Thyroid gland (tissue), 4 donors: ENCODE data around the gene CHMP6. TPM values are rescaled to one million over a fixed set of nuclear protein-coding genes. Genes with fewer than 3 reads are reported as not detected.

Experiments used
- DNase-seq, 2 donors: peaks; one replicate each; pipeline ENCODE4 v3.0.0-alpha.2; 2019
- H3K27ac ChIP-seq, 3 donors: fragments of 200-600 bp; sonication (generic); 1 replicate in 2 of 3; 2 replicates in 1 of 3; pipeline ENCODE4 v1.5.1; 2016 to 2019; ENCODE audit warnings: mild to moderate bottlenecking in 1 of 3, moderate library complexity in 1 of 3
- H3K27me3 ChIP-seq: fragments of 200-600 bp; sonication (generic); one replicate; pipeline ENCODE4 v1.5.1; 2019
- H3K36me3 ChIP-seq, 2 donors: fragments of 200-600 bp; sonication (generic); one replicate each; pipeline ENCODE4 v1.5.1; 2016 to 2019
- H3K4me1 ChIP-seq, 2 donors: fragments of 200-600 bp; sonication (generic); one replicate each; pipeline ENCODE4 v1.5.1; 2017 to 2019
- H3K4me3 ChIP-seq, 3 donors: fragments of 200-600 bp; sonication (generic); replicated peaks in 1 of 3; 1 replicate in 2 of 3; 2 replicates in 1 of 3; pipeline ENCODE4 v1.5.1; 2016; ENCODE audit warnings: mild to moderate bottlenecking in 1 of 3
- H3K9me3 ChIP-seq: fragments of 200-600 bp; sonication (generic); one replicate; pipeline ENCODE4 v1.5.1; 2017
- POLR2A ChIP-seq, 2 donors: fragments of 450-650 bp; IDR thresholded peaks; one replicate each; pipeline ENCODE4 v1.6.1; 2017; ENCODE audit warnings: antibody characterized with exemption in 2 of 2, mild to moderate bottlenecking in 2 of 2, moderate library complexity in 1 of 2
- WGBS, 2 donors: methylation state at CpG; one replicate each; pipeline ENCODE4 v1.1.5; 2017; 5-methylcytosine and 5-hydroxymethylcytosine counted together
- intact Hi-C: fragments of 100-400 bp; cut with DNase I; formaldehyde crosslinking; loops from one replicate; pipeline ENCODE4 v1.15.1; 2023
- total RNA-seq, 4 donors: library from RNA; depleted of rRNA; stranded (reverse); fragments of >200 nt; gene quantifications; one replicate each; pipeline ENCODE4 v1.2.3, GENCODE V29; 2016
- TF ChIP-seq, protein P1 (sequence below), 6 experiments: fragments of 200-600 bp in 3 of 6; fragments of 450-650 bp in 3 of 6; sonication (generic) in 3 of 6; IDR thresholded peaks; one replicate each; pipeline ENCODE4 v1.5.1; 2016 to 2019; ENCODE audit warnings: antibody characterized with exemption in 6 of 6, mild to moderate bottlenecking in 2 of 6, inconsistent platforms in 1 of 6, moderate library complexity in 1 of 6

Gene CHMP6
- total RNA-seq, 4 donors from 2014 or later, result 19.5 to 37.8 (median 27.8) TPM

DNA sequence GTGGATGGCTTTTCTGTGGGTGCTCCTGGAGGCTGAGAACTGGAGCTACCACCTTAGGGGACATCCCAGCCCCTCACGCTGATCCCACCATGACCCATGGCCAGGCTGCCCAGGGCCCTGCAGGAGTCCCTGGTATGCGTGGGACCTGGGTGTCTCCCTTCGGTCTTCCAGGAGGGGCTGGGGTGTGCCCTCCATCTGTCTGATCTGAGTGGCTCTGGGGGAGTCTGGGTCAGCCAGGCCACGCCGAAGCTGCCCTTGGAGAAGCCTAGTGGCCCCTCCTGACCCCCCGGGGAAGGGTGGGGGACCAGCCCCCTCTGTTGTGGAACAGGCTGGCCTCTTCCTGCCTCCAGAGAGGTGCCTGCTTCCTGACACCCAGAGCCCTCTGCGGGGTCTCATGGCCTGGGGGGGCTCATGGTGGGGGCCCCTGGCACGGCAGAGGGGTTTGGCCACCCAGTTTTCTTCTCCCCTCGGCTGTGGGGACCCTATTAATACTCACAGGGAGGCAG lies 54.0 kb downstream of the CHMP6 start:
- intact Hi-C loops, result no loop called here
- no peak for TF ChIP-seq POLR2A (IDR thresholded peaks at IDR 0.05)
- TF ChIP-seq, protein P1, sequence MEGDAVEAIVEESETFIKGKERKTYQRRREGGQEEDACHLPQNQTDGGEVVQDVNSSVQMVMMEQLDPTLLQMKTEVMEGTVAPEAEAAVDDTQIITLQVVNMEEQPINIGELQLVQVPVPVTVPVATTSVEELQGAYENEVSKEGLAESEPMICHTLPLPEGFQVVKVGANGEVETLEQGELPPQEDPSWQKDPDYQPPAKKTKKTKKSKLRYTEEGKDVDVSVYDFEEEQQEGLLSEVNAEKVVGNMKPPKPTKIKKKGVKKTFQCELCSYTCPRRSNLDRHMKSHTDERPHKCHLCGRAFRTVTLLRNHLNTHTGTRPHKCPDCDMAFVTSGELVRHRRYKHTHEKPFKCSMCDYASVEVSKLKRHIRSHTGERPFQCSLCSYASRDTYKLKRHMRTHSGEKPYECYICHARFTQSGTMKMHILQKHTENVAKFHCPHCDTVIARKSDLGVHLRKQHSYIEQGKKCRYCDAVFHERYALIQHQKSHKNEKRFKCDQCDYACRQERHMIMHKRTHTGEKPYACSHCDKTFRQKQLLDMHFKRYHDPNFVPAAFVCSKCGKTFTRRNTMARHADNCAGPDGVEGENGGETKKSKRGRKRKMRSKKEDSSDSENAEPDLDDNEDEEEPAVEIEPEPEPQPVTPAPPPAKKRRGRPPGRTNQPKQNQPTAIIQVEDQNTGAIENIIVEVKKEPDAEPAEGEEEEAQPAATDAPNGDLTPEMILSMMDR (IDR thresholded peaks at IDR 0.05), result no peak

DNA sequence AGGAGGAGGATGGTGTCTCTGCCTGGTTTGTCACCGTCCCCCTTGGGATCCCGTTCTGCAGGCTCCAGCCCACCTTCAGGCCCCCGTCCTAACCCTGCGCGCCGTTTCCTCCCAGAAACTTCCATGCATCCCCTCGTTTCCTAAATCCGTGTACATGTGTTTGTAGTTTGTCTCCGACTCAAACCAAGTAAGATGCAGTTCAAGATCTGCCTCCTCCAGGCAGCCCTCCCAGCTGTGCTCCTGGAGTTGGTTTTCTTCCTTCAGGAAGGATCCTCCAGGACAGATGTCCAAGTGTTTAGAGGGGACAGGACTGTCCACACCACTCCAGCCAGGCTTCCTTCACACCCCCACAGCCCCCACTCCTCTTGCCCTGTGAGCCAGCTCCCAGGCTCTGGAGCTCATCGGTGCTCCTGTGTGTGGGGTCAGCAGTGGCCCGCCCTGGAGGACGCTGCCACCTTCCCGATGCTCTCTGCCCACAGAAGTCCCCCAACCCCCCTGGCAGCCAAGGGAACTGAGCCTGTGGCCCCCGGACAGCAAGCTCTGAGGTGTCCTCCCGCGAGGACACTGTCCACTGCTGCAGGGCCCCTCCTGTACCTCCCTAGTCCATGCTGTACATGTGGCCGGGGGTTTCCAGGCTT lies 54.6 kb downstream of the CHMP6 start:
- 86 to 91% methylated on average over 10 to 17 of the region's 17 CpGs for WGBS, 2 donors
- intact Hi-C loops, result no loop called here
- H3K4me3 ChIP-seq, result no peak overlapping the region
- H3K9me3 ChIP-seq, result no peaks in the 10 kb centered on the region
- TF ChIP-seq, protein P1 (IDR thresholded peaks at IDR 0.05), result no peak
- TF ChIP-seq POLR2A (IDR thresholded peaks at IDR 0.05), result no peak
- peaks cover 29 to 75% of the 10 kb centered on the region in 2 donors for H3K4me1 ChIP-seq
- H3K27ac ChIP-seq, result peak overlapping the region in 2 of 3 donors; percentile 89
- DNase-seq, result no peak
- no peaks in the 10 kb centered on the region for H3K36me3 ChIP-seq
- H3K27me3 ChIP-seq, result no peaks in the 10 kb centered on the region

More for the DNA sequence above, 54.0 kb downstream of the CHMP6 start:
- WGBS, 2 donors, result 68 to 74% methylated on average over 5 to 7 of the region's 9 CpGs
- Histone ChIP-seq H3K9me3 (no peaks in the 10 kb centered on the region), H3K27ac (peak overlapping the region; percentile 89 to 90 (median 89)), H3K36me3 (no peaks in the 10 kb centered on the region), H3K27me3 (no peaks in the 10 kb centered on the region), H3K4me3 (no peak overlapping the region), H3K4me1 (peaks cover 35 to 78% of the 10 kb centered on the region in 2 donors)
- no peak for DNase-seq

DNA sequence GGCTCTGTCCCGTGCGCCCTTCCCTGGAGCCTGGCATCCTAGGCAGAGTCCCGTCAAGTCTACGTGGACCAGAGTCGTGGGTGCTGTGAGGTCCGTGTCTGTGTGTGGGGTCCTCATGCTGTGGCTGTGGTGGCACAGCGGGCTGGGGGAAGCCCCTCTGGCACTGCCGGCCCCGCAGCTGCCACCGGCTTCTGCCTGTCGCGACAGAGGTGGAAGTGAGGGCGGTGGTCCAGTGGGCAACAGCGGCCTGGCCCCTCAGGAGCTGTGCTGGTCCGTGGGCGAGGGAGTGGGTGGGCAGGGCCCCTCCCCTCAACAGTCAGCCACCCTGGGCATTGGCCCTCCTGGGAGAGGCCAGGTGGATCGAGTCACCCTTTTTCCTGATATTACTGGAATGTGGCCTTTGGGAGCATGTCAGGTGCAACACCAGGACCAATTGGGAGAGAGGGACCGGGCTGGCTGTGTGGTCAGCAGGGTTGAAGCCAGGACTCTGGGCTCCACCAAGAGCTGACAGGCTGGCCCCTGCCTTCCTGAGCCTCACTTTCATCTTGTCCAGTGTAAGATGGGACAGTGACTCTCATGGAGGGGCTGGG lies 55.2 kb downstream of the CHMP6 start:
- H3K9me3 ChIP-seq, result no peaks in the 10 kb centered on the region
- no peak for DNase-seq
- no peaks in the 10 kb centered on the region for H3K27me3 ChIP-seq
- no peak for TF ChIP-seq POLR2A (IDR thresholded peaks at IDR 0.05)
- TF ChIP-seq, protein P1 (IDR thresholded peaks at IDR 0.05), result no peak
- intact Hi-C loops, result no loop called here
- H3K4me3 ChIP-seq, result no peak overlapping the region
- H3K27ac ChIP-seq, result peak overlapping the region in 1 of 3 donors; percentile 89
- H3K4me1 ChIP-seq, result peaks cover 29 to 78% of the 10 kb centered on the region in 2 donors
- no peaks in the 10 kb centered on the region for H3K36me3 ChIP-seq
- 88 to 92% methylated on average over 16 to 18 of the region's 18 CpGs for WGBS, 2 donors

DNA sequence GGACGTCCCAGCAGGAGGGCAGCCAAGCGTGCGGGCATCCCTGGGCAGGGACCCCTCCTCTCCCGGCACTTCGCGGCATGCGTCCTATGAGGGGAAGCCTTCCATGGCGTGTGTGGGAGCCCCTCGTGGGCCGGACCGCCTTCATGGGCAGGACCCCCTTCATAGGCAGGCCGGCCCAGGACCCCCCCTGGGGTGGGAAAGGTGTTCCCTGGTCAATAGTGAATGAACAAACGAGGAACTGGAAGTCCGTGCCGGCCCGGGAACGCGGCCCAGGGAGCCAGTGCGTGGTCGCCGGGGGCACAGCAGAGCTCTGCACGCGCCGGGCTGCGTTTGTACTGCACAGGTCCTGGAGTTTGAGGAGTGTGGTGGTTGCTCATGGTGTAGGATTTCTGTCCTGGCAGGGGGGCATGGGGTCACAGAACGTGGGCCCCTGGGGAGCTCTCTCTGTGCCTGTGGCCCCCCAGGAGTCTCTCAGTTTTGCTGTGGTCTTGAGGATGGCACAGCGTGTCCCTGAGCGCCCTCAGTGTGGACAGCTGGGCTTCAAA lies 57.3 kb downstream of the CHMP6 start:
- 91% methylated on average over 18 to 25 of the region's 28 CpGs for WGBS, 2 donors
- TF ChIP-seq, protein P1 (IDR thresholded peaks at IDR 0.05), result no peak
- TF ChIP-seq POLR2A (IDR thresholded peaks at IDR 0.05), result no peak
- intact Hi-C loops, result no loop called here
- Histone ChIP-seq H3K27me3 (no peaks in the 10 kb centered on the region), H3K4me3 (no peak overlapping the region), H3K36me3 (no peaks in the 10 kb centered on the region), H3K27ac (no peak overlapping the region), H3K9me3 (no peaks in the 10 kb centered on the region), H3K4me1 (peaks cover 20 to 68% of the 10 kb centered on the region in 2 donors)
- no peak for DNase-seq
